ENCODE measurements around the gene PCYOX1L.

PCYOX1L gene

GRCh38 chr5:149324641-149325040 is 33.2 kb upstream of the PCYOX1L start:
- no peak overlapping the region for H3K4me3 ChIP-seq (ENCODE audit: low read depth, low read length)
- no peak for TF ChIP-seq CTCF (IDR thresholded peaks at IDR 0.05; ENCODE audit: low read depth, low read length)

GRCh38 chr5:149325166-149325735 is 32.6 kb upstream of the PCYOX1L start:
- H3K4me3 ChIP-seq (ENCODE audit: low read depth, low read length) = no peak overlapping the region
- no peak for TF ChIP-seq CTCF (IDR thresholded peaks at IDR 0.05; ENCODE audit: low read depth, low read length)

- no peak for TF ChIP-seq CTCF (IDR thresholded peaks at IDR 0.05; ENCODE audit: low read depth, low read length)
- no peak overlapping the region for H3K4me3 ChIP-seq (ENCODE audit: low read depth, low read length)
These were observed 32.0 kb upstream of the PCYOX1L start for GRCh38 chr5:149325894-149326293.

- no peak overlapping the region for H3K4me3 ChIP-seq (ENCODE audit: low read depth, low read length)
- no peak for TF ChIP-seq CTCF (IDR thresholded peaks at IDR 0.05; ENCODE audit: low read depth, low read length)
These were observed 31.2 kb upstream of the PCYOX1L start for GRCh38 chr5:149326611-149327010.

- H3K4me3 ChIP-seq (ENCODE audit: low read depth, low read length) = no peak overlapping the region
- no peak for TF ChIP-seq CTCF (IDR thresholded peaks at IDR 0.05; ENCODE audit: low read depth, low read length)
These were observed 29.7 kb upstream of the PCYOX1L start for GRCh38 chr5:149328177-149328576.

- no peak for TF ChIP-seq CTCF (IDR thresholded peaks at IDR 0.05; ENCODE audit: low read depth, low read length)
- H3K4me3 ChIP-seq (ENCODE audit: low read depth, low read length) = no peak overlapping the region
These were observed 24.0 kb upstream of the PCYOX1L start for GRCh38 chr5:149333711-149334443.

- H3K4me3 ChIP-seq (ENCODE audit: low read depth, low read length) = no peak overlapping the region
- no peak for TF ChIP-seq CTCF (IDR thresholded peaks at IDR 0.05; ENCODE audit: low read depth, low read length)
These were observed 20.1 kb upstream of the PCYOX1L start for GRCh38 chr5:149337736-149338135.
